ENCODE data around the gene FBN3. TPM values are rescaled to one million over a fixed set of nuclear protein-coding genes. Genes with fewer than 3 reads are reported as not detected.

The FBN3 gene
- total and polyA plus RNA-seq, 8 donors: 0.63 to 84.0 (median 69.7) TPM

GRCh38 chr19:8087876-8088275, 61.5 kb downstream of the FBN3 start:
- TF ChIP-seq, protein P1, sequence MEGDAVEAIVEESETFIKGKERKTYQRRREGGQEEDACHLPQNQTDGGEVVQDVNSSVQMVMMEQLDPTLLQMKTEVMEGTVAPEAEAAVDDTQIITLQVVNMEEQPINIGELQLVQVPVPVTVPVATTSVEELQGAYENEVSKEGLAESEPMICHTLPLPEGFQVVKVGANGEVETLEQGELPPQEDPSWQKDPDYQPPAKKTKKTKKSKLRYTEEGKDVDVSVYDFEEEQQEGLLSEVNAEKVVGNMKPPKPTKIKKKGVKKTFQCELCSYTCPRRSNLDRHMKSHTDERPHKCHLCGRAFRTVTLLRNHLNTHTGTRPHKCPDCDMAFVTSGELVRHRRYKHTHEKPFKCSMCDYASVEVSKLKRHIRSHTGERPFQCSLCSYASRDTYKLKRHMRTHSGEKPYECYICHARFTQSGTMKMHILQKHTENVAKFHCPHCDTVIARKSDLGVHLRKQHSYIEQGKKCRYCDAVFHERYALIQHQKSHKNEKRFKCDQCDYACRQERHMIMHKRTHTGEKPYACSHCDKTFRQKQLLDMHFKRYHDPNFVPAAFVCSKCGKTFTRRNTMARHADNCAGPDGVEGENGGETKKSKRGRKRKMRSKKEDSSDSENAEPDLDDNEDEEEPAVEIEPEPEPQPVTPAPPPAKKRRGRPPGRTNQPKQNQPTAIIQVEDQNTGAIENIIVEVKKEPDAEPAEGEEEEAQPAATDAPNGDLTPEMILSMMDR (IDR thresholded peaks at IDR 0.05): no peak
- Histone ChIP-seq H3K36me3 (no peaks in the 10 kb centered on the region), H3K4me3 (no peak overlapping the region), H3K27ac (no peak overlapping the region), H3K9me3 (peaks cover 0 to 4% of the 10 kb centered on the region in 2 donors), H3K4me1 (no peaks in the 10 kb centered on the region), H3K27me3 (no peaks in the 10 kb centered on the region)
- ATAC-seq (no peak), DNase-seq (no peak)
- intact Hi-C loops (cut with DNase I): no loop called here

- H3K27me3 ChIP-seq: no peaks in the 10 kb centered on the region
- no peak overlapping the region for H3K4me3 ChIP-seq
- peaks cover 0 to 4% of the 10 kb centered on the region in 2 donors for H3K9me3 ChIP-seq
- TF ChIP-seq, protein P1 (IDR thresholded peaks at IDR 0.05): no peak
- no peak overlapping the region for H3K27ac ChIP-seq
- DNase-seq (no peak), ATAC-seq (no peak)
- intact Hi-C loops (cut with DNase I): no loop called here
- H3K4me1 ChIP-seq: no peaks in the 10 kb centered on the region
- no peaks in the 10 kb centered on the region for H3K36me3 ChIP-seq
Measured at GRCh38 chr19:8086849-8087248, 62.5 kb downstream of the FBN3 start.

GRCh38 chr19:8085598-8086408, 63.6 kb downstream of the FBN3 start:
- no peaks in the 10 kb centered on the region for H3K27me3 ChIP-seq
- ATAC-seq: peak; percentile 68
- H3K27ac ChIP-seq: no peak overlapping the region
- TF ChIP-seq, protein P1 (IDR thresholded peaks at IDR 0.05): no peak
- intact Hi-C loops (cut with DNase I): no loop called here
- peak in 1 of 4 donors; percentile 11 for DNase-seq
- H3K9me3 ChIP-seq: peaks cover 0 to 6% of the 10 kb centered on the region in 2 donors
- H3K4me1 ChIP-seq: no peaks in the 10 kb centered on the region
- no peak overlapping the region for H3K4me3 ChIP-seq
- no peaks in the 10 kb centered on the region for H3K36me3 ChIP-seq

DNA sequence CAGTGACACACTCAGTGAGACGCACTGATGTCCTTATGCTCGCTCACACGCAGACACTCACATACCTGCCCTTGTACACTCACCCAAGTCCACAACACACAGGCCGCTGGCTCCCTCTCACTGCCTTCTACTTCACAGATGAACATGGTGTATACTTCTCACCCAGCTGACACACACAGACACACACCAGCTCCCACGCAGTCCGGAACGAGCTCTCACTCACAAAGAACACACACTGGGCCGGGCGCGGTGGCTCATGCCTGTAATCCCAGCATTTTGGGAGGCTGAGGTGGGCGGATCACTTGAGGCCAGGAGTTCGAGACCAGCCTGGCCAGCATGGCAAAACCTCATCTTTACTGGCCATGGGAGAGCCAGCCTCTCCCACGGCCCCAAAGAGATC, 65.2 kb downstream of the FBN3 start:
- TF ChIP-seq, protein P1 (IDR thresholded peaks at IDR 0.05): no peak
- no peak for DNase-seq
- no peaks in the 10 kb centered on the region for H3K36me3 ChIP-seq
- no peak for ATAC-seq
- H3K4me1 ChIP-seq: no peaks in the 10 kb centered on the region
- no peaks in the 10 kb centered on the region for H3K27me3 ChIP-seq
- H3K27ac ChIP-seq: no peak overlapping the region
- intact Hi-C loops (cut with DNase I): no loop called here
- H3K4me3 ChIP-seq: no peak overlapping the region
- H3K9me3 ChIP-seq: peaks cover 0 to 2% of the 10 kb centered on the region in 2 donors

DNA sequence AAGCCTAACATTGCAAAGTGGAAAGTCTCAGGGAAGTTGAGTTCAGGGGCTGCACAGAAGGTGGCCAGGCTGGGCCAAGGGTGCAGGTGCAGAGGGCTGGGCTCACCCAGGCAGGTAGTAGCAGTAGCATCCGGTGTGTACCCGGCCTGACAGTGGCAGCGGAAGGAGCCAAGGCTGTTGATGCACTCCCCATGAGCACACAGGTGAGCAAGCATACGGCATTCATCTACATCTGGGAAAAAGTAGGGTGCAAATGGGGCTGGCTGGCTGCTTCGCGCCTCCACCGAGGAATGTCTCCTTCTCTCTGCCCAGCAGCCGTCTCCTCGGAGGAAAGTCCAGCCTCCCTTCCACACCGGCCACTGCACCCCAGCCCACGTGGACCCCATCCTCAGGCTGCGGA, 66.3 kb downstream of the FBN3 start:
- no peak for ATAC-seq
- intact Hi-C loops (cut with DNase I): no loop called here

More for the DNA sequence above, 66.3 kb downstream of the FBN3 start:
- H3K36me3 ChIP-seq: no peaks in the 10 kb centered on the region
- TF ChIP-seq, protein P1 (IDR thresholded peaks at IDR 0.05): no peak
- no peak overlapping the region for H3K27ac ChIP-seq
- H3K9me3 ChIP-seq: peaks cover 0 to 2% of the 10 kb centered on the region in 2 donors
- no peak overlapping the region for H3K4me3 ChIP-seq
- DNase-seq: no peak
- no peaks in the 10 kb centered on the region for H3K4me1 ChIP-seq
- no peaks in the 10 kb centered on the region for H3K27me3 ChIP-seq

All from left lung (tissue), 10 donors.